ENCODE measurements around the gene OTOP2. TPM values are rescaled to one million over a fixed set of nuclear protein-coding genes. Genes with fewer than 3 reads are reported as not detected.

Gene OTOP2
- total RNA-seq, 1 experiment from 2014 or later, result 0.11 TPM

DNA sequence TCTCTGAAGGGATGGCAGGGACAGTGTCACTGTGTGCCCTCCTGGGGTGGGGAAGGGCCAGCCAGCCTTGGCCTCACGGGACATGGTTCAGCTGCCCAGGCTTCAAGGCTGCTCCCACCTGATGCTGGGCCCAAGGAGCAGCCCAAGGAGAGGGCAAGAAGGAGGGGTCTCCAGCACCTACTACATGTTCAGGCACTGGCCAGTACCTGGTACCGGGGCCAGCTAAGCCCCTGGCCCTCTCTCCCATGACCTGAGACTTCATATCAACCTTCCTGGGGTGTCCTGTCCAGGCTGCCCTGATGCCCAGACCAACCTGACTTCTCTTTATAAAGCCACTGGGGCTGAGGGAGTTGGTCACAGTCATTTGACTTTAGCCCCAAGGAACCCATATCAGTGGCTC, 2.3 kb upstream of the OTOP2 start:
- Histone ChIP-seq H2BK15ac (ENCODE audit: low read depth, low read length) (no peak overlapping the region), H3K27me3 (ENCODE audit: insufficient read depth, low read length) (peaks cover 40% of the 10 kb centered on the region)
- peaks cover 14 to 37% of the 10 kb centered on the region in 2 experiments for H3K4me1 Mint-ChIP-seq

More for the DNA sequence above, 2.3 kb upstream of the OTOP2 start:
- no peaks in the 10 kb centered on the region; a peak in 1 of 7 replicates for H3K36me3 Mint-ChIP-seq (ENCODE audit: insufficient read depth in 1 of 3, low read depth in 3 of 3)
- no peaks in the 10 kb centered on the region for H3K9me3 ChIP-seq (ENCODE audit: control insufficient read depth, low read depth, low read length)
- TF ChIP-seq, protein P1, sequence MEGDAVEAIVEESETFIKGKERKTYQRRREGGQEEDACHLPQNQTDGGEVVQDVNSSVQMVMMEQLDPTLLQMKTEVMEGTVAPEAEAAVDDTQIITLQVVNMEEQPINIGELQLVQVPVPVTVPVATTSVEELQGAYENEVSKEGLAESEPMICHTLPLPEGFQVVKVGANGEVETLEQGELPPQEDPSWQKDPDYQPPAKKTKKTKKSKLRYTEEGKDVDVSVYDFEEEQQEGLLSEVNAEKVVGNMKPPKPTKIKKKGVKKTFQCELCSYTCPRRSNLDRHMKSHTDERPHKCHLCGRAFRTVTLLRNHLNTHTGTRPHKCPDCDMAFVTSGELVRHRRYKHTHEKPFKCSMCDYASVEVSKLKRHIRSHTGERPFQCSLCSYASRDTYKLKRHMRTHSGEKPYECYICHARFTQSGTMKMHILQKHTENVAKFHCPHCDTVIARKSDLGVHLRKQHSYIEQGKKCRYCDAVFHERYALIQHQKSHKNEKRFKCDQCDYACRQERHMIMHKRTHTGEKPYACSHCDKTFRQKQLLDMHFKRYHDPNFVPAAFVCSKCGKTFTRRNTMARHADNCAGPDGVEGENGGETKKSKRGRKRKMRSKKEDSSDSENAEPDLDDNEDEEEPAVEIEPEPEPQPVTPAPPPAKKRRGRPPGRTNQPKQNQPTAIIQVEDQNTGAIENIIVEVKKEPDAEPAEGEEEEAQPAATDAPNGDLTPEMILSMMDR (conservative IDR thresholded peaks at IDR 0.05), result no peak
- H3K27me3 Mint-ChIP-seq (ENCODE audit: low read depth), result peaks cover 67% of the 10 kb centered on the region
- no peak overlapping the region for H3K23ac ChIP-seq (ENCODE audit: insufficient read length, low read depth, low read length)
- WGBS (ENCODE audit: extremely low coverage, insufficient read length, low lambda C conversion rate), result no CpG with 5 or more reads among the region's 2 CpGs
- no peak overlapping the region for H3T11ph ChIP-seq (ENCODE audit: low read length)
- no peak overlapping the region for H2AFZ ChIP-seq (ENCODE audit: low read length)
- no peak overlapping the region for H3K27ac Mint-ChIP-seq
- no peaks in the 10 kb centered on the region for H3K79me2 ChIP-seq (ENCODE audit: insufficient read depth, low read length)
- no peaks in the 10 kb centered on the region for H4K20me1 ChIP-seq (ENCODE audit: control insufficient read depth, insufficient read depth, insufficient read length)
- H3K4me2 ChIP-seq (ENCODE audit: insufficient read depth, insufficient read length, low read length), result no peak overlapping the region
- peaks cover 0 to 5% of the 10 kb centered on the region in 2 experiments; a peak in 1 of 5 replicates for H3K9me3 Mint-ChIP-seq
- no peak overlapping the region for H4K8ac ChIP-seq (replicated peaks; ENCODE audit: insufficient read length, low read depth, low read length)
- H3K4me3 Mint-ChIP-seq, result no peak overlapping the region; a peak in 1 of 5 replicates
- no peak overlapping the region; the same call in 1 of the 2 replicates for H3K14ac ChIP-seq (ENCODE audit: insufficient read depth, low read length)
- no peaks in the 10 kb centered on the region for H3K79me1 ChIP-seq (ENCODE audit: insufficient read depth, low read depth, low read length, poor library complexity, severe bottlenecking)
- no peak overlapping the region for H4K91ac ChIP-seq (ENCODE audit: insufficient read length, low read depth, low read length)
- no peaks in the 10 kb centered on the region for H3K4me1 ChIP-seq (ENCODE audit: insufficient read depth, low read length)
- H2AK5ac ChIP-seq (ENCODE audit: insufficient read length, low read length), result no peak overlapping the region
- peak; percentile 32 for DNase-seq
- no peak overlapping the region for H3K56ac ChIP-seq (ENCODE audit: insufficient read length, low read depth, low read length)
- H3K9ac ChIP-seq (ENCODE audit: extremely low read depth, insufficient read length, low read length), result no peak overlapping the region
- H3K27ac ChIP-seq (ENCODE audit: insufficient read length, low read depth, low read length), result no peak overlapping the region
- no peak overlapping the region for H2BK120ac ChIP-seq (ENCODE audit: low read depth, low read length, poor library complexity, severe bottlenecking)
- H2BK20ac ChIP-seq (ENCODE audit: low read depth, low read length, poor library complexity, severe bottlenecking), result no peak overlapping the region
- no peak overlapping the region for H3K4ac ChIP-seq (ENCODE audit: low read depth, low read length)
- H3K23me2 ChIP-seq (ENCODE audit: insufficient read length, low read depth, low read length, poor library complexity, severe bottlenecking), result peaks cover 5% of the 10 kb centered on the region
- H2BK5ac ChIP-seq (ENCODE audit: insufficient read length, low read length), result no peak overlapping the region
- no peak overlapping the region for H3K18ac ChIP-seq (ENCODE audit: insufficient read length, low read depth, low read length)
- no peak overlapping the region for H2BK12ac ChIP-seq (ENCODE audit: insufficient read length, low read depth, low read length)
- H4K5ac ChIP-seq (ENCODE audit: insufficient read length, low read depth, low read length), result no peak overlapping the region

All from H9 (cell line).